HCEC 1CT (cell line): Measurements from ENCODE around the gene THADA.
A peak's percentile ranks its signal among the peaks of the same experiment; 100 is the strongest.

Source experiments
- DNase-seq: peaks from one replicate; pipeline ENCODE4 v3.0.0-alpha.2; 2017

Gene THADA

GRCh38 chr2:43438858-43439655, 156.8 kb downstream of the THADA start:
- DNase-seq = no peak

- DNase-seq = no peak
These were observed 157.5 kb downstream of the THADA start for GRCh38 chr2:43438342-43438741.

GRCh38 chr2:43437363-43437762, 158.5 kb downstream of the THADA start:
- DNase-seq = no peak

GRCh38 chr2:43436431-43436830, 159.4 kb downstream of the THADA start:
- DNase-seq = no peak

GRCh38 chr2:43435746-43436145, 160.1 kb downstream of the THADA start:
- DNase-seq = no peak

GRCh38 chr2:43430489-43430888, 165.3 kb downstream of the THADA start:
- no peak for DNase-seq

GRCh38 chr2:43429369-43429768, 166.5 kb downstream of the THADA start:
- DNase-seq = no peak

GRCh38 chr2:43427032-43427424, 168.8 kb downstream of the THADA start:
- DNase-seq = no peak

GRCh38 chr2:43426305-43427031, 169.4 kb downstream of the THADA start:
- peak; percentile 95 for DNase-seq

GRCh38 chr2:43425659-43426058, 170.2 kb downstream of the THADA start:
- no peak for DNase-seq

- no peak for DNase-seq
These were observed 171.3 kb downstream of the THADA start for GRCh38 chr2:43424262-43425207.

- DNase-seq = no peak
These were observed 171.9 kb downstream of the THADA start for GRCh38 chr2:43423941-43424261.

GRCh38 chr2:43421194-43421593, 174.6 kb downstream of the THADA start:
- DNase-seq = no peak

GRCh38 chr2:43420389-43420801, 175.4 kb downstream of the THADA start:
- no peak for DNase-seq

- DNase-seq = no peak
These were observed 176.0 kb downstream of the THADA start for GRCh38 chr2:43419876-43420275.

- no peak for DNase-seq
These were observed 176.6 kb downstream of the THADA start for GRCh38 chr2:43419243-43419642.

- no peak for DNase-seq
These were observed 177.2 kb downstream of the THADA start for GRCh38 chr2:43418680-43419079.

- no peak for DNase-seq
These were observed 178.5 kb downstream of the THADA start for GRCh38 chr2:43417300-43417699.

- no peak for DNase-seq
These were observed 180.2 kb downstream of the THADA start for GRCh38 chr2:43415592-43415991.

- DNase-seq = no peak
These were observed 181.2 kb downstream of the THADA start for GRCh38 chr2:43414586-43415135.

GRCh38 chr2:43414033-43414432, 181.8 kb downstream of the THADA start:
- DNase-seq = no peak

- peak; percentile 37 for DNase-seq
These were observed 183.6 kb downstream of the THADA start for GRCh38 chr2:43412114-43412753.
